GM21381 (cell line): ENCODE results near the gene MTA3.
"Not testable (repeated sequence)": the region's sequence is repeated elsewhere in the genome, so short reads cannot be mapped to it uniquely, and the experiment has no call there.

Source experiments
- ATAC-seq: cut with Tn5 transposase; IDR thresholded peaks from one replicate; pipeline ENCODE4 v1.9.1; 2021; ENCODE audit warnings: mild to moderate bottlenecking, moderate library complexity; ENCODE audit not compliant: unreplicated experiment

The MTA3 gene

GRCh38 chr2:42724886-42725285, 156.5 kb downstream of the MTA3 start:
- ATAC-seq = no peak

GRCh38 chr2:42725657-42726056, 157.2 kb downstream of the MTA3 start:
- ATAC-seq = no peak

- ATAC-seq = no peak
Observed at GRCh38 chr2:42726680-42727079, 158.2 kb downstream of the MTA3 start.

GRCh38 chr2:42731316-42731715, 162.9 kb downstream of the MTA3 start:
- ATAC-seq = not testable (repeated sequence)

- no peak for ATAC-seq
Observed at GRCh38 chr2:42733852-42734251, 165.4 kb downstream of the MTA3 start.

- no peak for ATAC-seq
Observed at GRCh38 chr2:42736598-42737322, 168.3 kb downstream of the MTA3 start.

GRCh38 chr2:42741140-42741539, 172.7 kb downstream of the MTA3 start:
- no peak for ATAC-seq

- no peak for ATAC-seq
Observed at GRCh38 chr2:42742740-42743658, 174.6 kb downstream of the MTA3 start.

GRCh38 chr2:42743659-42743990, 175.2 kb downstream of the MTA3 start:
- no peak for ATAC-seq

- no peak for ATAC-seq
Observed at GRCh38 chr2:42744545-42745082, 176.2 kb downstream of the MTA3 start.

GRCh38 chr2:42747422-42747821, 179.0 kb downstream of the MTA3 start:
- no peak for ATAC-seq

GRCh38 chr2:42748840-42749239, 180.4 kb downstream of the MTA3 start:
- ATAC-seq = no peak

GRCh38 chr2:42752314-42752713, 183.9 kb downstream of the MTA3 start:
- peak; percentile 56 for ATAC-seq

- no peak for ATAC-seq
Observed at GRCh38 chr2:42752816-42753813, 184.7 kb downstream of the MTA3 start.

GRCh38 chr2:42754021-42754775, 185.8 kb downstream of the MTA3 start:
- peak; percentile 54 for ATAC-seq

- no peak for ATAC-seq
Observed at GRCh38 chr2:42754776-42755140, 186.3 kb downstream of the MTA3 start.

- no peak for ATAC-seq
Observed at GRCh38 chr2:42755191-42755880, 186.9 kb downstream of the MTA3 start.

- ATAC-seq = no peak
Observed at GRCh38 chr2:42756150-42756775, 187.8 kb downstream of the MTA3 start.

GRCh38 chr2:42756966-42757513, 188.6 kb downstream of the MTA3 start:
- ATAC-seq = no peak
